OCI-LY3 (cell line): ENCODE measurements around the gene KLHL3.

Experiments
- H2AFZ ChIP-seq: fragments of 200-600, 300-600 bp; shearing (Covaris generic); 2 replicates; pipeline ENCODE4 v1.6.0; 2014; ENCODE audit warnings: antibody characterized with exemption, low read depth, low read length
- H3K27ac ChIP-seq: fragments of 200-600, 300-600 bp; sonication (generic); 2 replicates; pipeline ENCODE4 v1.5.1; 2014; ENCODE audit warnings: mild to moderate bottlenecking, low read length, moderate library complexity, mixed read lengths
- H3K27me3 ChIP-seq: fragments of 200-600, 300-600 bp; sonication (generic); 2 replicates; pipeline ENCODE4 v1.6.1; 2014; ENCODE audit warnings: low read depth, low read length, mixed read lengths
- H3K36me3 ChIP-seq: fragments of 200-600, 300-600 bp; sonication (generic); replicated peaks from 2 replicates; pipeline ENCODE3; 2014; ENCODE audit warnings: low read depth, low read length, mixed read lengths
- H3K4me1 ChIP-seq: fragments of 300-600, 200-600 bp; sonication (generic); 2 replicates; pipeline ENCODE4 v1.6.1; 2014; ENCODE audit warnings: low read length, mixed read lengths
- H3K4me2 ChIP-seq: fragments of 200-600, 300-600 bp; sonication (generic); 2 replicates; pipeline ENCODE4 v1.6.1; 2014; ENCODE audit warnings: low read length, mixed read lengths
- H3K4me3 ChIP-seq: fragments of 300-600, 200-600 bp; sonication (generic); 2 replicates; pipeline ENCODE4 v1.5.1; 2014; ENCODE audit warnings: antibody characterized with exemption, mild to moderate bottlenecking, low read length, moderate library complexity
- H3K79me2 ChIP-seq: fragments of 300-600, 200-600 bp; shearing (Covaris generic); 2 replicates; pipeline ENCODE4 v1.6.1; 2014; ENCODE audit warnings: mild to moderate bottlenecking, low read length, mixed read lengths
- H3K9ac ChIP-seq: fragments of 300-600, 200-600 bp; shearing (Covaris generic); 2 replicates; pipeline ENCODE4 v1.6.0; 2014; ENCODE audit warnings: mild to moderate bottlenecking, low read length, moderate library complexity
- H3K9me3 ChIP-seq: fragments of 200-600, 300-600 bp; shearing (Covaris generic); 2 replicates; pipeline ENCODE4 v1.6.1; 2014; ENCODE audit warnings: low read length, mixed read lengths; ENCODE audit not compliant: insufficient read depth
- H4K20me1 ChIP-seq: fragments of 200-600, 300-600 bp; sonication (generic); 2 replicates; pipeline ENCODE4 v1.6.1; 2016; ENCODE audit warnings: low read length, mixed read lengths; ENCODE audit not compliant: insufficient read depth
- CTCF ChIP-seq: fragments of 200-600, 300-600 bp; sonication (generic); IDR thresholded peaks from 2 replicates; pipeline ENCODE4 v1.5.1; 2014; ENCODE audit warnings: antibody characterized with exemption, low read length, low read depth
- EZH2phosphoT487 ChIP-seq: fragments of 200-600 bp; shearing (Covaris generic); IDR thresholded peaks from 2 replicates; pipeline ENCODE4 v1.6.1; 2018; ENCODE audit warnings: antibody characterized with exemption, mixed run types, low read depth

KLHL3 gene

GRCh38 chr5:137696481-137696880 lies 39.4 kb downstream of the KLHL3 start:
- no peaks in the 10 kb centered on the region for H3K9me3 ChIP-seq
- H4K20me1 ChIP-seq, result no peaks in the 10 kb centered on the region
- no peak overlapping the region for H3K4me3 ChIP-seq
- H3K36me3 ChIP-seq, result no peaks in the 10 kb centered on the region
- TF ChIP-seq CTCF, result no peak
- no peak for TF ChIP-seq EZH2phosphoT487
- H2AFZ ChIP-seq, result no peak overlapping the region
- H3K4me2 ChIP-seq, result no peak overlapping the region
- no peak overlapping the region for H3K9ac ChIP-seq
- no peaks in the 10 kb centered on the region for H3K27me3 ChIP-seq
- no peaks in the 10 kb centered on the region for H3K79me2 ChIP-seq
- H3K4me1 ChIP-seq, result peaks cover 5% of the 10 kb centered on the region; the same call in 1 of the 2 replicates
- no peak overlapping the region for H3K27ac ChIP-seq

GRCh38 chr5:137695651-137696428 lies 40.0 kb downstream of the KLHL3 start:
- Histone ChIP-seq H3K9ac (no peak overlapping the region), H3K36me3 (no peaks in the 10 kb centered on the region), H3K27ac (no peak overlapping the region), H3K4me1 (peaks cover 5% of the 10 kb centered on the region; the same call in 1 of the 2 replicates), H3K27me3 (no peaks in the 10 kb centered on the region), H3K4me3 (no peak overlapping the region), H3K4me2 (no peak overlapping the region), H4K20me1 (no peaks in the 10 kb centered on the region), H3K9me3 (no peaks in the 10 kb centered on the region), H2AFZ (no peak overlapping the region), H3K79me2 (no peaks in the 10 kb centered on the region)
- TF ChIP-seq EZH2phosphoT487, result no peak
- TF ChIP-seq CTCF, result no peak

- H3K36me3 ChIP-seq, result no peaks in the 10 kb centered on the region
- H3K27ac ChIP-seq, result no peak overlapping the region
- H4K20me1 ChIP-seq, result no peaks in the 10 kb centered on the region
- no peaks in the 10 kb centered on the region for H3K79me2 ChIP-seq
- H3K9ac ChIP-seq, result no peak overlapping the region
- H3K4me3 ChIP-seq, result no peak overlapping the region
- H3K27me3 ChIP-seq, result no peaks in the 10 kb centered on the region
- no peak overlapping the region for H2AFZ ChIP-seq
- TF ChIP-seq EZH2phosphoT487, result no peak
- TF ChIP-seq CTCF, result no peak
- H3K4me1 ChIP-seq, result peaks cover 5% of the 10 kb centered on the region; the same call in 1 of the 2 replicates
- no peaks in the 10 kb centered on the region for H3K9me3 ChIP-seq
- no peak overlapping the region for H3K4me2 ChIP-seq
Measured at GRCh38 chr5:137693951-137694721, 41.8 kb downstream of the KLHL3 start.

- Histone ChIP-seq H3K9ac (no peak overlapping the region), H3K4me2 (no peak overlapping the region), H3K9me3 (no peaks in the 10 kb centered on the region), H4K20me1 (no peaks in the 10 kb centered on the region), H2AFZ (no peak overlapping the region), H3K79me2 (no peaks in the 10 kb centered on the region), H3K27ac (no peak overlapping the region), H3K4me1 (peaks cover 5% of the 10 kb centered on the region; the same call in 1 of the 2 replicates), H3K36me3 (no peaks in the 10 kb centered on the region), H3K27me3 (no peaks in the 10 kb centered on the region), H3K4me3 (no peak overlapping the region)
- TF ChIP-seq EZH2phosphoT487 (no peak), CTCF (no peak)
Measured at GRCh38 chr5:137693307-137693950, 42.5 kb downstream of the KLHL3 start.
